ENCODE results near the gene MLLT3.

- TF ChIP-seq CTCF (IDR thresholded peaks at IDR 0.05), result no peak
- no peak for TF ChIP-seq POLR2AphosphoS5 (IDR thresholded peaks at IDR 0.05)
These were observed 193.3 kb downstream of the MLLT3 start for GRCh38 chr9:20428976-20429375.
